IPS-18c (cell line): Measurements from ENCODE around the gene LACC1.

ENCODE experiments used
- H3K4me3 ChIP-seq: 2 replicates; pipeline ENCODE4 v1.7.0; 2013; ENCODE audit warnings: low read depth, mild to moderate bottlenecking, low read length, moderate library complexity; ENCODE audit not compliant: insufficient read depth
- H3K9me3 ChIP-seq: one replicate; pipeline ENCODE4 v1.6.1; 2013; ENCODE audit warnings: mild to moderate bottlenecking, low read length, moderate library complexity; ENCODE audit not compliant: control insufficient read depth, insufficient read depth

LACC1 gene

DNA sequence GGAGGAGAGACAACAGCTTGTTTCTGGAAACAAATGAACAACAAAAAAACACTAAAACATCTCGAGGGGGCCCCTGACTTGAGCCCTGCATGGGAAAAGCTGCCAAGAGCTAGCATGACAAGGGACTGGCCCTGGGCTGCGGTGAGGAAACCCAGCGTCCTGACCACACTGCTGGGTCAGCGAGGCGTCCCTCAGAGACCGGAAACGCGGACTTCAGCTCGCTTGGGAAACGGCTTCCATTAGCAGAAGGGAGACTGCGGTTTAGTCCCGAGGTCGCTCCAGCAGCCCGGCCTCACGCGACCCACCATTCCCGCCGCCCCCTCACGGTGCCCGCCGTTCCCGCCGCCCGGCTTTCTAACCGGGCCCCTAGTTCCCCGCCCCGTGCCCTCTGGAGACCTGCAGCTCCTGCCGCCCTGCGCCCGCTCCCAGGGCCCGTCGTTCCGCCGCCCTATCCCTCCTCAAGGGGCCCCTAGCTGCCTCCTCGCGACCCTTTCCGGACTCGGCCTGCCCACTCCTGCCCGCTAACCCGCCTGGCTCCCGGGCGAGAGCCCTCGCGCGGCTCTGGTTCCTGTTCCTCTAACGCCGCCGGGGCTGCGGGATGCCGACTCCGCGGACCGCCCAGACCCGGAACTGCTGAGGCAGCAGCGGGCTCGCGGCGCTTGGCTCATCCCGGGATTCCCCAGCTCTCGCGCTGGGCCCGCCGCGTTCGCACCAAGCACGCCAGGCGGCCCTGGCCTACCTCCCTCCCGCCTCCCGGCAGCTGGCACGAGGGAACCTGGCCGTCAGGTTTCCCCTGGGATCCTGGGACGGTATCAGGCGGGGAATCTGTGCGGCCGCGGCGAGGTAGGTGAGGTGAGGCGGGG lies 581 bp upstream of the LACC1 start, which contains the start of gene CCDC122:
TSS of gene CCDC122 (minus strand) at position 849 of the 863 bp plus-strand sequence. CDS start 10,364 bp downstream, outside the sequence.
- Histone ChIP-seq H3K9me3 (no peaks in the 10 kb centered on the region), H3K4me3 (peak within 1 kb of the TSS; percentile 85)

DNA sequence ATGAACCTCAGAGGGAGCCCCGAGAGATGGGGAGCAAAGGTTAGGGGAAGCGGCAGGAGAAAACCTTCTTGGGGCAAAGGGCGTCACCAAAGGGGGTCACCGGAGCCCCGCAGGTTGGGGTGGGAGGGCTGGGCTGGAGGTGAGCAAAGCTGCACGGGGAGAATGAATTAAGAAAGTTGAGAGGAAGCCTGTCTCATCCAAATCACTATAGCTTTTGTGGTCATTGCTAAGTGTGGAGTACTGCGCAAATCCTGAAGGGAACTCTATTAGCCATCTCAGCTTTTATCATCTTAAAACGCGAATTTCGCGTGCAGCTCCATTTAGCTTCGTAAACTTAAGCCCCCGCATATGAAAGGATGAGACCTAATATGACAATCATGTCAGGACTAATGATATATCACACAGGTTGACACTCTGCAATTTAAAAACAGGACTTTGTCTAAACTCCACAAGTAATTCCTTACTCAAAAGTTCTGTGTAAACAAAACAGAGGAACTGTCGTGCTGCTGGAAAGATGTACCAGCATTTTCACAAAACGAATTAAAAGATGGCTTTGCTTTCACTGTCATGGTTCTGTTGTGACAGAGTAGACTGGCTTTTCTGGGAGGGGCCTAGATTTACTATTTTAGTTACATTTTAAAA lies 631 bp downstream of the LACC1 start:
- peak overlapping the region; percentile 85 for H3K4me3 ChIP-seq
- no peaks in the 10 kb centered on the region for H3K9me3 ChIP-seq

DNA sequence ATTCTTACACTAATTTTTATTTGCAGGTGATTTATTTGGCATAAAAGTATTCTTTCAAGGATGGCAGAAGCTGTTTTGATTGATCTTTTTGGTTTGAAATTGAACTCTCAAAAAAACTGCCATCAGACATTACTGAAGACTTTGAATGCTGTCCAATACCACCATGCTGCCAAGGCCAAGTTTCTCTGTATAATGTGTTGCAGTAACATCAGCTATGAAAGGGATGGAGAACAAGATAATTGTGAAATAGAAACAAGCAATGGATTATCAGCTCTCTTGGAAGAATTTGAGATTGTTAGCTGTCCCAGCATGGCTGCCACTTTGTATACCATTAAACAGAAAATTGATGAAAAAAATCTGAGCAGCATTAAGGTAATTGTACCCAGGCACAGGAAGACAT lies 1.2 kb downstream of the LACC1 start:
- Histone ChIP-seq H3K4me3 (no peak overlapping the region; the same call in 1 of the 2 replicates), H3K9me3 (no peaks in the 10 kb centered on the region)

DNA sequence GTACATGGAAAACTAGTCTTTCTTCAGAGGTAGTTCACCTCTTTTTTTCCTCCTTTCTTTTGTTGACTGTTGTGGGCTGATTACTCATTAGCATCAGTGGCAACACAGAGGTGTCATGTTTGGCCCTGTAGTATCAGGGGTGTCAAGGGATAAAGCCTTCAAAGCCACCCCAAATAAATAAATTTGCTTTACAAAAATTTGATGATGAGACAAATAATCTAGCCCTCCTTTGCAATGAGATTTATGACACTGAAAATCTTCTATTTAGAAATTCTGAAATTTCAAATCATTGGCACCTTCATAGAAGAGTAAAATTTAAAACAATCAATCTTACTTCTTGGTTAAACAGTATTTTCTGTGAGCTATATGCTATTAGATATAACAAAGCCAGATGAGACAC lies 1.9 kb downstream of the LACC1 start:
- Histone ChIP-seq H3K9me3 (no peaks in the 10 kb centered on the region), H3K4me3 (no peak overlapping the region)

DNA sequence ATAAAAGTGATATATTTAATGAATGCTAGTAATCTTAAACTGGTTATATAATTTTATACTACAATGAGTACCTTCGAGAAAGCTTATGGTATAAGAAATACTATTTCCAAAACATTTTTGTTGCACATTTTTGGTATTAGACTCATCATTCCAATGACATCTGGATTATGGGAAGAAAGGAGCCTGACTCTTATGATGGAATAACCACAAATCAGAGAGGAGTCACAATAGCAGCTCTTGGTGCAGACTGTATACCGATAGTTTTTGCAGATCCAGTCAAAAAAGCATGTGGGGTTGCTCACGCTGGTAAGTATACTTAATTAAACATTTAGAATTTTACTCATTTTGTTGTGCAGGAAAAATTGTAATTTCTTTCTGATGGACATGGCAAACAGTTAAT lies 3.9 kb downstream of the LACC1 start:
- no peak overlapping the region for H3K4me3 ChIP-seq
- no peaks in the 10 kb centered on the region for H3K9me3 ChIP-seq

DNA sequence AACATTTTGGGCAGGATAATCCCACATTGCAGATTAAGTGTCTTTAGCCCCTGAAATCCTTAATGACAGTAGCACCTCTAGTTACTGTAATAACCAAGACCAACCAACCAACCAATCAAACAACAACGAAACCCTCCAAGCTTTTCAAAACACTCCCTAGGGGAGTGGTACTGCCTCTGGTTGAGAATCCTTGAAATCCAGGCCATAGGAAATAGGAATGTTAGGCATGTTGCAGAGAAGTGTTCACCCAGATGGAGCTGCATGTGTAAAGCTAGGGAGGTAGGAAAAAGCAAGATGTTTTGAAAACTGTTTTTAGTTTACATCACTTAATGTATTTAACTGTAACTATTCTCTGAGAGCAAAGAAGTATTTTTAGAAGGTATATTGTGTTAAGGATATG lies 4.5 kb downstream of the LACC1 start:
- no peaks in the 10 kb centered on the region for H3K9me3 ChIP-seq
- H3K4me3 ChIP-seq: no peak overlapping the region

DNA sequence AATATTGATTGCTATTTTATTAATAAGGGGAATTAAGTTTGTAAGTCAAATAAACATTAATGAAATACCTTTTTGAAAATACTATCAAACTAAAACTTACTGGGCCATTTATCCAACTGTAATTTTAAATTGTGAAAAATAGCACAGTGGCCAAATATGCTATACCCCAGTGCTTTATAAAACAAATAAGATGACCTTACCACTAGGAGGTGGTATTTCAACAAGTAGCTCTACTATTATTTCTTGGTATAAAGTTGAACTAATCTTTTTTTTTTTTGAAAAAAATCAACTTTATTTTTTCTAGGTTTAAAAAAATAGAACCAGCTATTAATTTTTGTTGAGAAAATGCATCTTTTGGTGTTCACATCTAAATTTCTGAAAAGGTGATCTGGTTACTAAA lies 14.7 kb downstream of the LACC1 start:
- H3K4me3 ChIP-seq: no peak overlapping the region
- no peaks in the 10 kb centered on the region for H3K9me3 ChIP-seq

DNA sequence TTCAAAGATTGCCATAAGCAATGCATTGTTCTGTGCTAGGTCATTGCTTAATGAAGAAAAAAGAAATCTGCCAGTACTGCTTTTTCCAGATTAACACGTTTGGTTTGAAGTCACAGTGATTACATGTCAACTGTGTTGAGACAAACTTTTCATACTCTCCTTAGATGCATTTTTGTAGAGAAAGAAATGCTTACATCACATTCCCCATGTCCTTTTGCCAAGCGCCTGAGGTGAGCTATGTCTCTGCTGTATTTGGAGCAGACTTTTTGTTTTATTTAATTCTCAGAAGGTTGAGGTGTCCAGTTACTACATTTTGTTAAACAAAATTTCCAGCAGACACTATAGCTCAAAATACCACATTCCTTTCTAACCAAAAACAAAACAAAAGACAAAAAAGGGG lies 16.2 kb downstream of the LACC1 start:
- Histone ChIP-seq H3K4me3 (no peak overlapping the region), H3K9me3 (no peaks in the 10 kb centered on the region)

DNA sequence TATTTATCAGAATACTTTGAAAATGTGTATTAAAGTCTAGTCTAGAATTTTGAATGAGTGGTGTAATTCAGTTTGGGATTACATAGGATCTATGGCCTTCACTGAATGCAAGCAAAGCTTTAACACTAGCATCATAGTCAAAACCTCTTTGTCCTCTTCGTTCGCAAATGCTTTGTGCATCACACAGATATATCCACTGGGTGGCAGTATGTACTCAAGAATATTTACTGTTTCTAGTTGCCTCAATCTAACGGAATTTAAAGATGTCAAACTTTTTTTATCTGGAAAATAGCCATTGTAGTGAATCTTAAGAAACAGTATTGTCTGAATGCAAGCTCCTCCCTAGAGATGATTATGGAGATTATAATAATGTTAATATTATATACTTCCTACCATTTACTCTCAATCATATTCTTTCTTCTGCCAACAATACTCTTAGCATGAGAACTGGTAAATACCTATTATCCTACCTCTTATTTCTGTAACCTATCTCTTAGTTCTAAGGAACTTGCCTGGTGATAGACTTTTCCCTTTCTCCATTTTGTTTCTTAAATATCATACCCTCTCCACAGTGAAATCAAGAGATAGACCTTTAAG lies 25.8 kb downstream of the LACC1 start:
- no peaks in the 10 kb centered on the region for H3K9me3 ChIP-seq
- H3K4me3 ChIP-seq: no peak overlapping the region

DNA sequence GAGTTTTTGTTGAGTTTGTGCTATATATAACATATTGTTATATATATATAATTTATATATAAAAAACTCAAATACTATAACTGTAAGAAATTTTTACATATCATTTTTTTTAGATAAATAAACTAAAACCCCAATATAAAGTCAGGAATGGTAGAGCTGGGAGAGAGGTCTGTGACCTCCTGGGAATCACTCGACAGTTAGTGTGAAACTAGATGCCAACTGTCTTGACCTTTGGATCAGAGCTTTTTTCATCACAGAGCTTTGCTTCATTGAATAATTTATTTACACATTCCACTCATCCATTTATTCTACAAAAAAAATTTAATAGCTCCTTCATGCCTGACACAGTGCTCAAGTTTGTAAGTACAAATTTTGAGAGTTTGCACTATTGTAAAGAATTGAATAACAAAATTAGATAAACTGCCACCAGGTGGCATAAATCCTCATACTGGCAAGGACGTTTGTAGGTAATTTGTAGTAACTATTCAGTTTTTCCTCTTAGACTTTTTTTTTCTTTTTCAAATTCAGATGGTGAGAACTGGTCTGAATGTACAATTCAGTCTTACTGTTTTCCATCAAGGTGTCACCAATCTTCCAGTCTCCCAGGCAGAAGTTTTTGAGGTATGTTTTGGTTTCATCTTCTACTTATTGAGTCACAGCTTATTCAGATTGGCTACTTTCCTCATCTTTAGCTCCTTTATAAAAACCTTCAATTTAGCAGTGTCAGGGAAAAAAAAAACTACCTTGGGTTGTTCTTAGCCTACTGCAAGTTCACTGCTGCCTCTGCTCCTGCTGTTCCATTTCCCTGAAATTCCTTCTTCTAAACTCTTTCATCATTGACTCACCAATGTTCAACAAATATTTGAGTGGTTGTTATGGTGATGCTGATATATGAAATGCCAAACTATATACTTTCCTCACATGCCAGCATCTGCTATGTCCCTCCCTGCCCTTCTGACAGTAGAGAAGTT lies 28.7 kb downstream of the LACC1 start:
- no peaks in the 10 kb centered on the region for H3K9me3 ChIP-seq
- no peak overlapping the region for H3K4me3 ChIP-seq

DNA sequence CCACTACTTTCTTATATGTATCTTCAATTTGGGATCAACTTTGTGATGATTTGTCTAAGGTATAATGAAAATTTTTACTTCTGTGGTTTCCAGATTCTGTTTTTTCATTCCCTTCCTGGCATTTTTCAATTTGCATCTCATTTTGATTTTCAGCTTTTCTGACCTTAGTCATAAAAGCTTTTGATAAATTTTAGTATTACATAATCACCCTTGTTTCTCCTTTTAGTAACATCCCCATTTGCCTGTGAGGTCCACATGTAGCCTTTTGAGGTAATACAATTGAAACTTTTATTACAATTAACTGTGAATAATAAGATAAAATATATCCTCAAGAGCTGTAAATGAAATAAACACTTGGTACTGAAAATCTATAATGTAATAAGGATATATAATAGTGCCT lies 31.2 kb downstream of the LACC1 start:
- H3K9me3 ChIP-seq: no peaks in the 10 kb centered on the region
- H3K4me3 ChIP-seq: no peak overlapping the region

DNA sequence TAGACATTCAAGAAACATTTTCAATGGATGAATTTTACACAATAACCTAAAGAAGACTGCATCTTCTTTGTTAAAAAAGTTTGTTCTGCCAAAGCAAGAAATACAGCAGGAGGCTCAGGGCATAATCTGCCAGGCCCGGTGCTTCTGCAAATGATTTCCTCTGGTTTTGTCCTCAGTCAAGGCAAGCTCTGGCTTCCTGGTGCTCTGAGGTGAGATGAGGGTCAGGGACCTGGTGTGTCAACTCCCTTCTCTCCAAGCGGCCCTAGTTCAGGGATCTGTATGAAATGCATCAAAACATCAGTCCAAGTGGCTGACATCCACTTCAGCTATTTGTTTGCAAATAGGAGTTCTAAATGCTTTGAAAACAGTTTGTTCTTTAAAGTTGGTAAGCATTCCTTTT lies 31.6 kb downstream of the LACC1 start:
- Histone ChIP-seq H3K4me3 (no peak overlapping the region), H3K9me3 (no peaks in the 10 kb centered on the region)

DNA sequence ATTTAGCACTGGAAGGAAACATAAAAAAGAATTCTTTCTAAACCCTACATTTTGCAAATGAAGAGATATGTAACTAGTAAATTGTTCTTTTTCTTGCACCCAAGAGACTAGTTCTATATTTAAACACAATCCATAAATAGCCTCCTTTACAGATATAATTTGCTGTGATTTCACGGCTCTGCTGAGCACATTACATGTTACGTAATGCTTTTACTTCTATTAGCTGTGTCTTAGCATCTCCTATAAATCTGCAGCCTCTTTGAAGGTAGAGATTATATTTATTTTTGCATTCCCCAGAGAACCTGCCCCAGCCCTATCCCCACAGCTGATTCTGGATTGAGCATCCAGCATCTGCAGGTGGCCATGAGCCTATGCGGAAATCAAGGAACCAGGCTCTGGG lies 32.2 kb downstream of the LACC1 start:
- Histone ChIP-seq H3K4me3 (no peak overlapping the region), H3K9me3 (no peaks in the 10 kb centered on the region)

DNA sequence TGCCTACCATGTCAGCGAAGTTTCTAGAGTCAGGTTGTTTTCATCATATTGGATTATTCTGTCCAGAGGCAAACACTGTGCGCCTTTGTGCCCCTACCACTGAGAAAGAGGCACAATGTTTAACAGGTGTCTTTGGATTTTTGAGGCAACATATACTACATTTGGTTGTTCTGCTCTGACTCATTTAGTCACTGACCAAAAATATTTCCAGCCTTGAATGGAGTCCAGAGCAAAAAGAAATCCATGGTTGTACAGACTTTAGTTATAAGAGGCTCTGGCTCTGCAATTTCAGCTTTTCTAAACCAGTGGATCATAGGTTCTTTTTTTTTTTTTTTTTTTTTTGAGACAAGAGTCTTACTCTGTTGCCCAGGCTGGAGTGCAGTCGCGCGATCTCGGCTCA lies 35.7 kb downstream of the LACC1 start:
- no peaks in the 10 kb centered on the region for H3K9me3 ChIP-seq
- no peak overlapping the region for H3K4me3 ChIP-seq

DNA sequence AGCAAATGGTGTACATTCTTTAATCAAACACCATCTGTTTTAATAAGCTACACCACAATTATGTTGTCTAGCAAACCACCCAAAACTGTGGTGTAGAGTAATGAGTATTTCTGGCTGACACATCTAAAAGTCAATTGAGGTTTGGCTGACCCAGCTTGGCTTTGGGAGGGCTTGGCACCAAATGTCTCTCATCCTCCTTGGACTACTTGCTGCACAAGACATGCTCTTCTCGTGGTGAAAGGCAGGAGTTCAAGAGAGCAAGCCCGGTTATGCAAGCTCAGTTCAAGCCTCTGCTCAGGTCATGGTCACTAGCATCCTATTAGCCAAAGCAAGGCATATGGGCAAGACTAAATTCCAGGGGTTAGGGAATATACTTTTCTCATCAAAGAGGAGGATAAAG lies 37.1 kb downstream of the LACC1 start:
- no peaks in the 10 kb centered on the region for H3K9me3 ChIP-seq
- H3K4me3 ChIP-seq: no peak overlapping the region

DNA sequence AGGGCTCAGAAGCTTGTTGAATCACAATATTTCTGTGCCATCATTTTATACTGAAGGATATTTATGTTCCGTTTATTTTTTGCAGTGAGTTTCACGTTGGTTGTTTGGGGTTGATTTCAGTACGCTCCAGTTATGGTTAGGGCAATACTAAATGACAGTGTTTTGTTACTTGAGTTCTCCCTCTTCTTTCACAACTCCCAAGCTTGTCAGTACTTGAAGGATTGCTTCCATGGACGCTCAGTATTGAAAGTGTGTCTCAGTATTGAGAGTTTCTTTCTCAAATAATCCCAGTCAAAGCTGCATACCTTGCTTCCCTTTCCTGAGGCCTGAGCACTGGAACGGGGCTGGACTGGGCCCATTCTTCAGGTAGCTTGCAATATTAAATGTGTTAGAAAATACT lies 38.9 kb downstream of the LACC1 start:
- Histone ChIP-seq H3K4me3 (no peak overlapping the region), H3K9me3 (no peaks in the 10 kb centered on the region)

DNA sequence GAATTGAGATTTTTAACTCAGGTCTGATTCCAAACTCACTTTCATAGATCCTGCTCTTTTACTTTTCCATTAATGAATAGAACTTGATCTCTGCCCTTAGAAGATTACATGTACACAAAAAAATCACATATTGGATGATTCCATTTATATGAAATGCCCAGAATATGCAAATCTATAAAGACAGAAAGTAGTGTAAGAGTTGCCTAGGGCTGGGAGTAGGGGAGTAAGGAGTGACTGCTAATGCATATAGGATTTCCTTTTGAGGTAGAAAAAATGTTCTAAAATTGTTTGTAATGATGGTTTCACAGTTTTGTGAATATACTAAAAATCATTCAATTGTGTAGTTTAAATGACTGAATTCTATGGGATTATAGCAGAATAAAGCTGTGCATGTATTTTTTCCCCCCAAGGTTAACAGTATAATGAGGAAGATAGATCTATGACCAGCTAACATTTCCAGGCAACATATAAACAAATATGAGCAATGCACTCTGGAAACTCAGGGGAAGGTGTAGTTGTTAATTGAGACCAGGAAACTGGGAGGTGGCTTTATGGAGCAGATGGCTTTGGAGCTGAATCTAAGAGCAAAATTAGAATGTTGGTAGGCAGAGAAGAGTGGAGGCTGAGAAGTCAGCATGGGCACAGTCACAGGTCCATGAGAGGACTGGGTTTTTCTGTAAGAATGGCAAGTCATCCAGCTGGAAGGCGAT lies 41.4 kb downstream of the LACC1 start:
- no peak overlapping the region for H3K4me3 ChIP-seq

More for the DNA sequence above, 41.4 kb downstream of the LACC1 start:
- no peaks in the 10 kb centered on the region for H3K9me3 ChIP-seq
